Measurements from ENCODE around the gene GALNT10.

The GALNT10 gene

DNA sequence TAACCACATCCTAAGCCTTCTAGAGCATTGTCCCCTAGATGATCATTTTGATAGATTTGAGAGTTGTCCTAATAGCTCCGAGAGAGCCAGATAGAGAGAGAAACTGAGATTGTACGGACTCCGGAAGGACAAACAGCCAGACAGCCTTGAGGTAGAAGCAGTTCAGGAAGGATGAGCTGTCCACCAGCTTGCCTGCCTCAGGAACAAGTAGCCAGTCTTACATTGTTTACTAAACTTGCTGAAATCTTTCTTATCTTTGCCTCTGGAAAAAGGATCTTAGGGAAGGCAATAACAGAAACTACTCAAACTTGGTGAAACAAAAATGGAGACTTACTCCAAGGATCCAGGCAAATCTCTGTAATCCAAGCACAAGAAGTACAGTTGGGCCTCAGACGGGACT, 216.3 kb downstream of the GALNT10 start:
- no peak for DNase-seq (ENCODE audit: low read depth)

DNA sequence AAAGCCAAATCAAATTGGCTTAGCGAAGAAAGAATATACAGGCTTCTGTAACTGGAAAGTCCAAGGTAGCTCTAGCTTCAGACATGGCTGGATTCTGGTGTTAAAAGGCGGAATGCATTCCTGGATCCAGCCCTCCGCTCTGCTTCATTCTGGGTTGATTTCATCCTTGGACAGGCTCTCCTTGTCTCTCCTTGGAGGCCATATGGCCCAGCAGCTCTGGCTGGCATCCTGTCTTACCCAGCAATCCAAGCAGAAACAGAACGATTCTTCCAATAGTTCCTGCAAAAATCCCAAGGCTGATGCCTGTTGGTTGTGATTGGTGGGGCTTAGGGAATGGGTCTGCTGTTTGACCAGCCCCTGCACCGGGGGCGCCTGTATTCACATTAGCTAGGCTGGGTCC, 218.3 kb downstream of the GALNT10 start:
- no peak for DNase-seq (ENCODE audit: low read depth)

DNA sequence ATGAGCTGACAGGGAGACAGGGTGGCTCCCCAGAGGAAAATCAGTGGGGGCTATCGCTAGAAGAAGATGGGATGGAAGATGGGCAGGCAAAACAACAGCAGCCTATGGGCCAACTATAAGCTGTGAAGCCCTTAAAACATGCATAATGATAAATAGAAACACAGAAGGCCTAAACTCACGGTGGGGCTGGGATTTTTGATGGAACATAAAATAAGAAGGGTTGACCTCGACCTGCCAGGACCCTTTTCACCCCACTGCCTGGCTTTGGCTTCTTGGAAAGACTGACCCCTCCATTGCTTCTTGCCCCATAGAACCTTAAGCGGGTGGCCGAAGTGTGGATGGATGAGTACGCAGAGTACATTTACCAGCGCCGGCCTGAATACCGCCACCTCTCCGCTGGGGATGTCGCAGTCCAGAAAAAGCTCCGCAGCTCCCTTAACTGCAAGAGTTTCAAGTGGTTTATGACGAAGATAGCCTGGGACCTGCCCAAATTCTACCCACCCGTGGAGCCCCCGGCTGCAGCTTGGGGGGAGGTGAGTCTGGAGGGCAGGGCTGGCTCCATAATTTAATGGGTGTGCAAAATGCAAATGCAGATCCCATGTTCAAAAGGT, 218.8 kb downstream of the GALNT10 start:
- DNase-seq (ENCODE audit: low read depth), result no peak

DNA sequence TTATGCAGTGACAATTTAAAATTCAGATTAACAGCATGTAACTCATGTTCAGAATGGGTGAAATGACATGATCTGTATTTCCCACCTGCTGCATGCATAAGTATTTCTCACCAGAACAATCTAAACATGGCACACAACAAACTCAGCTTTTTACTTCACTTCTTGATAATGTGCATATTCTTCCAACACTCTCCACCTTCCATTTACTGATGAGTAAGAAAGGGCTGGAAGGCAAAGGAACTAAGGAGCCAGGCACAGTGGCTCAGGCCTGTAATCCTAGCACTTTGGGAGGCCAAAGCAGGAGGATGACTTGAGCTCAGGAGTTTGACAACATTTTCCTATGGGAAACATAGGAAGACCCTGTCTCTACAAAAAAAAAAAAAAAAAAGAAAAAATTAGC, 219.5 kb downstream of the GALNT10 start:
- no peak for DNase-seq (ENCODE audit: low read depth)

DNA sequence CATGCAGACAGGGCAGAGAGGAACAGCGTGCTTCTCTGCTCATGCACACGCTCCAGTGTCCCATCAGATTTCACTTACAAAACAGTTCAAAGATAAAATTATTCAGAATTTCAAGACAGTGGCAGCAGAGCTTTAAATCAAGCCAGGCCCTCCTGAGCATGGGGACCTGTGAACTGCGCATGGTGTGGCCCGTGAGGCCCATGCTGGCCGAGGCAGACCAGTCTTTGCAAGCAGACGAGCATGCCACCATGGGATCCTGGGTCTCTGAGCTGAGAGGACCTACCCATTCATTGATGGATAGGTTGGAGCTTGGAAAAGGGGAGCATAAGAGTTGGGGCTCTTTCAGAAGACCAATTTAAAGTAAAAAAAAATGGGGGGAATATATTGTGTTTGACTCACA, 220.3 kb downstream of the GALNT10 start:
- DNase-seq (ENCODE audit: low read depth), result no peak

DNA sequence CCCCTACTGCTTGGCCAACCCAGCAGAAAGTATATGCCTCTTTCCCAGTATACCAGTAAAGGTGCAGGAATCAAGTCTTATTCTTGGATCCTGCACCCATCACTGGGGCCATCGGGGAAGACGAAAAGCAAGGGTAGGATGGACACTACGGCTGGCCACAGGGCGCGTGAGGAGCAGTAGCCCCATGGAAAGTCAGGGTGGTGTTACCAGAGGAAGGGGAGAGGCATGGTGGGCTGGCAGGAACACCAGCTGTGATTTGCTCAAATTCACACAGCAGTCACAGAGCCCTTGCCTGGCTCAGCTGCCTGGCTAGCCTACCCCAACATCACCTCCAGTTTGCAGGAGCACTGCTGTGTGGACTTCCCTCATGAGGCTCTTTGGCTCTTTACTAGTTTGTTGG, 220.8 kb downstream of the GALNT10 start:
- DNase-seq (ENCODE audit: low read depth), result no peak

DNA sequence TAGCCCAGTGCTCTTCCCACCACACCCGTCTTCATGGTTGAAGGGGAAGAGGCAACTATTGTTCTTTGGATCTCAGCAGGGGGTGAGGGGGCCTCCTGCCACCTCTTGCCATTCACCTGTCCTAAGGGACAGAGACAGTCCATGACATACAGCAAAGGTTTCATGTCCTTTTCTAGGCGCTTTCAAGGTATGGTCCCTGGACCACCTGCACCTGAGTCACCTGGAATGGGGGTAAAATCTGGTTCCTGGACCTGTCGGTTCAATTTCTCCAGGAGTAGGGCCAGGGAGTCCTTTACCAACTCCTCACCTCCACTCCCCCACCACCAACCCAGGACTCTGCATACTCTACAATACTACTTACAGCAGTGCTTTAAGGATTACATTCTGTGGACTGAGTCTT, 221.8 kb downstream of the GALNT10 start:
- DNase-seq (ENCODE audit: low read depth), result no peak

DNA sequence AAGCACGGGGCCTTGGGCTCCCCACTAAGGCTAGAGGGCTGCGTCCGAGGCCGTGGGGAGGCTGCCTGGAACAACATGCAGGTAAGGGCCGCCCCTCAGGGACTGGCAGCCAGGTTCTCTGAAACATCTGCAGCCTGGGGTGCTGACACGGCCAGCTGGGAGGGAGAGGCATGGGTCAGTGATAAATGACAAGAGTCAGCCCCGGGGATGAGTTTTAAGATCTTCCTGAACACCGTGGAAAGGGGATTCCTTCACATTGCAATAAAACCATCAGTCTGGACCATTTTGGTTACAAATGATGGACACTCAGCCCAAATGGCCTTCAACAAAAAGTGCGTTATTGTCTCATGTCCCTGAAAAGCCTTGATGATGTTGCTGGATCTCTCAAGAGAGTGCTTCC, 222.4 kb downstream of the GALNT10 start:
- DNase-seq (ENCODE audit: low read depth), result no peak

DNA sequence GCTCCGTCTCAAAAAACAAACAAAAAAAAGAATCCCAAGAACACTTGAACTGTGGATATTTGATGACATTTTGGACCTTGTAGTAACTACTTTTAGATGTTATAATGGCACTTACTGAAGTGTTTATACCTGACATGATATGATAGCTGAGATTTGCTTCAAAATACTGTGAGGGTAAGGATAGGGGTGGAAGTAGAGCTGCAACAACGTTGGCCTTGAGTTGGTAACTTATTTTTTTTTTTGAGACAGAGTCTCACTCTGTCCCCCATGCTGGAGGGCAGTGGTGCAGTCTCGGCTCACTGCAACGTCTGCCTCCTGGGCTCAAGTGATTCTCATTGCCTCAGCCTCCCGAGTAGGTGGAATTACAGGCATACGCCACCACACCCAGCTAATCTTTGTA, 224.6 kb downstream of the GALNT10 start:
- no peak for DNase-seq (ENCODE audit: low read depth)

DNA sequence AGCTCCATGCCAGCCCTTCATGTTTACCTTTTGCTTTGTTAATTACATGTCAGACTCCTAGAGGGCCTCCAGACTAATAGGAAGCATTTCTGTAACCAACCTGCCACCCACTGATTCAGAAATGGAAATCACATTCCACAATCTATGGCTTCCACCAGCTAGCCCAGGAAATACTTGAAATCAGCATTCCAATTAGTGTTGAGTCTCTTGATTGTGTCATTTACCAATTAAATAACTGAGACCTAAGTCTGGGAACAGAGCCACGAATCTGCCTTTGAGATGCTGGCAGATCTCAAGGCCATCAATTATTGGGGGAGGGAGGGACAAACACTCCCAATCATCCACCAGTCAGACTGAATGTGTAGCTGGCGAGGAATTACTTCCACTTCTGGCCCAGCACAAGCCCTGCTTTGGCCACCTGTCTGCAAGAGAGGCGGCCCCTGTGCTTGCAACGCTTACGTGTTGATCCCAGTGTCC, 227.8 kb downstream of the GALNT10 start:
- no peak for DNase-seq (ENCODE audit: low read depth)

DNA sequence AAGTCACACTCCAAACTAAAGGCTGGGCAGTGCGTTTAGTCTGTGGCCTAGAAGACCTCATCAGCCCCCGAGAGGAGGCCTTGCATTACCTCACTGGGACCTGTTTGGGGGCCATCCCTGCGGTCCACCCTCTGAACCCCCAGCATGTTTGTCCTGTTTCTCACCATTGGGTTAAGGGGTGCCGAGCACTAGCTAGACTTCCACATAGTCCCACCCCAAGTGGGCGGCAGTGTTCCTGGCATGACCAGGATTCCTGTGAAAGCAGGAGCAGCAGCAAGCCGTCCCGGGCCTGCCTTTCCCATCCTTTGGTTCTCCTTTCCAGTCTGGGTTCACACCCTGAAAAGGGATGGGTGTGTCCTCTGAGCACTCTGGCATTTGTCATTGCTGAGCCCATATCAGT, 228.7 kb downstream of the GALNT10 start:
- no peak for DNase-seq (ENCODE audit: low read depth)

DNA sequence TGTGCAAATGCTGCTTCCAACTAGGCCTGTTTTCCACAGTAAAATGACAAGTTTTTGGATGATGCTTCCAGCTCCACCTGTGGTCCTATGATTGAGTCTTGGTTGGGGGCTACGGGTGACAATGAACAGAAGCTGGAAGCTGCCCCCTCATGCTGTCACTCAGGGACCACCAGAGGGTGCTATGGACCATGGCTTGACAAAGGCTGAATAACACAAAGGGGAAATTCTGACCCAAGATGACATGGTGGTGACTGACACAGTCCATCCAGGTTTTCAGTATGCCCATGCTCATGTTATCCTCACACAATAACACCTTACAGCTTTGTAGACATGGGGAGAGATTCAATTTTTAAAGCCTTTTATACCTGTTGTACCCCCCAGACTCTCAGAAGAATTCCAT, 231.3 kb downstream of the GALNT10 start:
- no peak for DNase-seq (ENCODE audit: low read depth)

DNA sequence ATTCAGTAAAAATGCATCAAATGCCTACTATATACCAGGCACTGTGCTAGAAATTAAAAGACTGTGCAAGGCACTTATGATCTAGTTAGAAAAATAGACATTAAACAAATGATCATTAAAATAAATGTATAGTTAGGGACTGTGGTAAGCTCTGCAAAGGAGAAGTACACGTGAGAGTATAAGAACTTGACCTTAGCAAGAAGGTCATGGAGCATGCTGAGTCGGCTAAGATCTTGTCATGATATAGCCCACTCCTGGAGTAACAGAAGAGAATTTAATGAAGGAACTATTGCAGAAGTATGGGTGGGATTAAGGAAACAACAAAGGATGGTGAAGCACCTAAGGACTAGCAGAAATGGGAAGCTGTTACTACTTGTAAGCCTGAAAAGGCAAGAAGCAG, 231.8 kb downstream of the GALNT10 start:
- DNase-seq (ENCODE audit: low read depth), result no peak

DNA sequence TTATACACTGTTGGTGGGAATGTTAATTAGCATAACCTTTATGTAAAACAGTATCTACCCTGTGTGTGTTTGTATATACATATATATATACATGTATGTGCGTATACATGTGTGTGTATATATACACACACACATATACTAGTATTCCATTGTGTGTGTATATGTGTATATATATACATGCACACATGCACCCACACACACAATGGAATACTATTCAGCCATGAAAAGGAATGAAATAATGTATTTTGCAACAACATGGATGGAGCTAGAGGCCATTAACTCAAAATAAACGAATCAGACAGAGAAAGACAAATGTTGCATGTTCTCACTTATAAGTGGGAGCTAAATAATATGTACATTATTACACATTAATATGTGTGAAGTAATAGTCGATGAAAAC, 237.7 kb downstream of the GALNT10 start:
- DNase-seq (ENCODE audit: low read depth), result no peak

DNA sequence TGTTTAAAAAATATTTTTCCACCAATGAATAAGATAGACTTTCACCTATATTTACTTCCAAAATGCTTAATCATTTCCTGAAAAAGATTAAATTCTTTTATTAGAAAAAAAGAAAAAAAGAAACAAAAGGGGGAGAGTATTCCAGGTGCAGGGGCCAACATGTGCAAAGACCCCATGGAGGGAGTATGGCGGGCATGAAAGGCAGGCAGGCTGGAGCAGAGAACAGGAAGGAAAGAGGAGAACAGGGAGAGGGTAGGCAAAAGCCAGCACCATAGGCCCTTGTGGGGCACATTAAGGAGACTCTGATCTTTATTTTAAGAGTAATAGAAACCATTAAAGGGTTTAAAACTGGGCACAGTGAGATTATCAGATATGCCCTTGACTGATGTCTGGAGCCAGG, 238.8 kb downstream of the GALNT10 start:
- no peak for DNase-seq (ENCODE audit: low read depth)

DNA sequence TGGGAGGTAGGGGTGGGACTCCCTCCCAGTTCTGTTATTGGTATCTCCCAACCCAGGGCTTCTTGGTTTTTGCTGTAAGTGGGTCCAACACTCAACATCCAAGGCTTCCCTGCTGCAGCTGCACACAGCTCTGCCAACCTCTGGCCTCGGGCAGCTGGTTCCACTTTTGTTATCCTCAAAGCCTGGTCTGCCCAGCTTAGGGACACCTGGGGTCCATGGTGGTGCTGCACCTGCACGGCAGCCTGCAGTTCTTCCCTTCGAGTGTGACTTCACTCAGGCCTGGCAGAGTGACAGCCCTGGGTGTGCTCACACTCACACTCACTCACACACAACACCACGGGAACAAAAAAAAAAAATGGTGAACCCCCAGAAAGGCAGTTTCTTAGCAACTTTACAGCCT, 239.9 kb downstream of the GALNT10 start:
- no peak for DNase-seq (ENCODE audit: low read depth)

DNA sequence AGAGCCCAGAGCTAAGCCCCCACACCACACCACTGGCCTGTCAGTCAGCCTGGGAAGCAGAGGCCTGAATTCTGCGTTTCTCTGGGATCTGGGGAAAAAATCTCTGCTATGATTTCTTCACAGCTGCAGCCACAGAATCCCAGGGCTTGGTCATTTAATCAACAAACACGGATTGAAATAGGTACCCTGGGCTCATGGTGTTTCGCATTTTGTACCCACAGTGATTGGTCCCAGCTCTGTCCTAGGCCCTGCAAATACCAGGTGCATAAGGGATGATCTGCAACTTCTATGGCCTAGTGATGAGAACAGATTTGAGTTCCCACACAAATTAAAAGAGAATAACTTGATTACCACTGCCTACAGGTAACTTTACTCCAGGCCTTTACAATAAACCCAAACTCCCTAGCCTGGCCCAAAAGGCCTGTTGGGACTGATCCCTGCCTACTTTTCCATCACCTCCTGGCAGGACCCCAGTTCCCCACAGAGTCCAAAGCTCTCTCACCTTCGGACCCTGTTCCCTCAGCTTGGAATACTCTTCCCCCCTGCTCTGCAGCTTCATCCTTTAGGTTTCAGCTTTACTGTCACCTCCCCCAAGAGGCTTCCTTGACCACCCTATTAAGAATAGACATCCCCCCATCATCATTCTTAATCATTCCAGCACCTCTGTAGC, 240.6 kb downstream of the GALNT10 start:
- DNase-seq (ENCODE audit: low read depth), result no peak

DNA sequence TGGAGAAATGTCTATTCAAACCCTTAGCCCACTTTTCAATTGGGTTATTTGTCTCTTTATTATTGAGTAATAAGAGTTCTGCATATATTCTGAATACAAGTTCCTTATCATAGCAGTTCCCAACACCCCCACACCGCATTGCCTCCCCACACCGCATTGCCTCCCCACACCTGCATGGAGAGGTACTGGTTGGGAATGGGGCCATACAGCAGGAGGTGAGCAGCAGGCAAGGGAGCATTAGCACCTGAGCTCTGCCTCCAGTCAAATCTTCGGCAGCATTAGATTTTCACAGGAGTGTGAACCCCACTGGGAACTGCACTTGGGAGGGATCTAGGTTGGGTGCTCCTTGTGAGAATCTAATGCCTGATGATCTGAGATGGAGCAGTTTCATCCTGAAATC, 244.7 kb downstream of the GALNT10 start:
- DNase-seq (ENCODE audit: low read depth), result no peak

DNA sequence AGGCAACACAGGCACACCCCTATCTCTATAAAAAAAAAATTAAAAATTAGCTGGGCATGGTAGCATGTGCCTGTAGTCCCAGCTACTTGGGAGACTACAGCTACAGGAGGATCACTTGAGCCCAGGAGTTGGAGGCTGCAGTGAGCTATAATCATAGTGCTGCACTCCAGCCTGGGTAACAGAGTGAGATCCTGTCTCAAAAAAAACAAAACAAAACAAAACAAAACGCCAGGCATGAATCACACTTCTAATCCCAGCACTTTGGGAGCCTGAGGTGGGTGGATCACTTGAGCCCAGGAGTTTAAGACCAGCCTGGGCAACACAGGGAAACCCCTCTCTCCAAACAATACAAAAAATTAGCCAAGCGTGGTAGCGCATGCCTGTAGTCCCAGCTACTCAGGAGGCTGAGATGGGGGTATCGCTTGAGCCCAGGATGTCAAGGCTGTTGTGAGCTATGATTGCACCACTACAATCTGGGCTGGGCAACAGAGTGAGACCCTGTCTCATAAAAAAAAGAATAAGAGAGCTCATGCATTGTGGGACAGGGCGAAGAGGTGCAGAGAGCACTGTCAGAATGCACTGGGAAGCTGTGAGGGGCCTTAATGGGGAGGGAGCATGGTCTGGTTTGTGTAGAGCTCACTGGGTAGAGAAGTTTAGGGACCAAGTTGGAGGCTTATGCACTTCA, 246.9 kb downstream of the GALNT10 start:
- DNase-seq (ENCODE audit: low read depth), result no peak

DNA sequence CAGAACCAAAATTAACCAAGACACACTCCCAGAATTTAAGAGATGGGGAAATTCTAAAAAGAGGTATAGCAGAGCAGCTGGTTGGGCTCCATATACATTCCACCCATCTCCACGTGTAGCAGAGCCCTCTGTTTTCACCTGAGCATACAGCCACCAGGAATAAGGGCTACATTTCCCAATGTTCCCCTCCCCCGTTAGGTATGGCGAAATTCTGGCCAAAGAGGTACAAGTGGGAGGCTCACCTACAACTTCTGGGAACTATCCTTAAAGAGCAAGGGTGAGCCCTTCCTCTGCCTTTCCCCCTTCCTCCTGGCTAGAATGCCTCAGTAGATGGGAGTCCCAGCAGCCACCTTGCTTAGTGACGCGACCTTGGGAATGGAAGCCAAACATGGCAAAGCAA, 250.0 kb downstream of the GALNT10 start:
- DNase-seq (ENCODE audit: low read depth), result no peak

DNA sequence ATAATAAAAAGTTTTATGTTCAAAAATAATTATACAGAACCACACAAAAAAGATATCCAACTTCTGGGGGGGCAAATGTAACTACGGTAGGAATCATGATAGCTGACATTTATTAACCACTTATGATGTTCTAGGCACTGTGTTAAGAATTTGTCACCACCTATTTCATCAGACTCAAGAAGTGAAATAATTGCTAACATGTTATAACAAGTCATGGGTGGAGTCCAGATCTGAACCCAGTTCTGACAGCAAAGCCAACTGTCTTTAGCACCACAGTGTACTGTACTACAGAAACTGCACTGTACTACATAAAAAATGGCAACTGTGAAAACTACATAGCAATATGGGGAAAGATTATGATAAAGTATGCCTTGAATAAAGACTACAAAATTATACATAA, 252.3 kb downstream of the GALNT10 start:
- DNase-seq (ENCODE audit: low read depth), result no peak

DNA sequence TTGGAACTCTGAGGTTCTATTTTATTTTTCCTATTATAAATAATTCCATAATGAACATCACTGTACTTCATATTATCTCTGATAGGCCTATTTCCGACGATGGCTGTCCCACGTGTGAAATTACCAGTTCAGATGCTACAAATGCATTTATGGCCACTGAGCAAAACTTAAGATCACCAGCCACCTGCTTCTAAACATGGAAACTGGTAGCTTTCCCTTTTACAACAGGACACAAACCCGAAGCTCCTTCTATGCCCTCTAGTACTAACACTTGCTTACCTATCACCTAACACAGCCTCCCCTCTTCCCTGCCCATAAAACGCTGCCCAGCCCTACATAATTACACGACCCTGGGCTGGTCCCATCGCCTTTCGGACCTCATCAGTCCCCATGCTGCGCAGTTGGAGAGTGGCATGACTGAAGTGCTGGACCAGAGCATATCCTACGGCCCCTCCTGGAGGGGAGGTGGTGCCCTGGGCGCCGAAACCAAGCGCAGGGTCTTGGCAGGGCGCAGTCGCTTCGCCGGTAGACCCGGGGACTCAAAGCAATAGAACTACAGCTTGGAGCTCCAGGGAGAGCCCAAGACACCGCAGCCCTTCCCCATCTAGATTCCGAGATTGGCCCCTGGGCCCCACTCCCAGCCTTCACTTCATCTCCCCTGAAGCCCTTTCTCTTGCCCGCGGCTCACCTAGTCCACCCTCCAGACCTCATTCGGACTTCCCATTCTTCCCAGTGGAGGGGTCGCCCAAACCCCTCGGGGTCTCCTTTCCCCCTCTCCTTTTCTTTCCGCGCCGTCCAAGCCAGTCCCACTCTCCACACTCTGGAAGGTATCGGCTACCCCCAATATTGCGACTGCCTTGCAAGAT, 254.3 kb downstream of the GALNT10 start:
- peak; percentile 6 for DNase-seq (ENCODE audit: low read depth)
